GM12878 (cell line): ENCODE data around the gene WNT16. TPM values are rescaled to one million over a fixed set of nuclear protein-coding genes. Genes with fewer than 3 reads are reported as not detected.

ENCODE experiments used
- ATAC-seq: fragments of 200-7000 bp; cut with Tn5 transposase; 3 replicates; pipeline ENCODE4 v1.9.1; 2020; ENCODE audit warnings: mild to moderate bottlenecking, moderate library complexity
- BruUV-seq: library from RNA; stranded (reverse); fragments of 400-500 nt; replicated peaks from 2 replicates; lab custom pipeline; 2021; lab: Mats Ljungman, UMichigan
- CTCF ChIA-PET: fragments of 300-600 bp; sonication (Branson Sonifier 250); formaldehyde crosslinking; extraction: SDS; loops from one replicate; lab custom pipeline; 2021; ENCODE audit warnings: inconsistent platforms; lab: Yijun Ruan, JAX
- POLR2A ChIA-PET: fragments of 350-600 bp; formaldehyde crosslinking; extraction: SDS; loops from one replicate; lab custom pipeline; 2021; ENCODE audit warnings: inconsistent platforms; lab: Charles Lee
- RAD21 ChIA-PET: fragments of 300-600 bp; sonication (Branson Sonifier 250); formaldehyde crosslinking; loops from one replicate; lab custom pipeline; 2023; ENCODE audit warnings: antibody characterized with exemption; ENCODE audit not compliant: unreplicated experiment; lab: Charles Lee
- SMC1A ChIA-PET: fragments of 300-600 bp; sonication (Branson Sonifier 250); formaldehyde crosslinking; loops from one replicate; lab custom pipeline; 2023; ENCODE audit not compliant: unreplicated experiment, uncharacterized antibody; lab: Charles Lee
- DNase-seq: peaks from one replicate; pipeline ENCODE4 v3.0.0-alpha.2; 2011; ENCODE audit warnings: low read depth, low spot score
- FAIRE-seq: peaks from 3 replicates; lab custom pipeline; 2011; peaks lifted over from hg19 to GRCh38; lab: Jason Lieb, UNC
- H2AFZ ChIP-seq: 2 replicates; pipeline ENCODE4 v1.6.0; 2011; ENCODE audit warnings: low read depth, low read length, control low read depth; ENCODE audit not compliant: control insufficient read depth
- H3K27ac ChIP-seq: 2 replicates; pipeline ENCODE4 v1.5.1; 2011; ENCODE audit warnings: control low read depth; ENCODE audit not compliant: control insufficient read depth, insufficient read depth
- H3K27me3 ChIP-seq, 2 experiments: replicated peaks in 1 of 2; 2 replicates each; pipeline versions ENCODE4 v1.6.0 to v1.6.1; 2011; ENCODE audit warnings: low read length in 1 of 2; ENCODE audit not compliant: control insufficient read depth in 2 of 2, insufficient read depth in 2 of 2
- H3K36me3 ChIP-seq, 2 experiments: 2 replicates each; pipeline ENCODE4 v1.5.1; 2011; ENCODE audit warnings: low read length in 1 of 2; ENCODE audit not compliant: control insufficient read depth in 2 of 2, insufficient read depth in 2 of 2
- H3K4me1 ChIP-seq: 2 replicates; pipeline ENCODE4 v1.6.1; 2011; ENCODE audit warnings: mild to moderate bottlenecking, low read length, moderate library complexity, mixed read lengths; ENCODE audit not compliant: control insufficient read depth, insufficient read depth
- H3K4me2 ChIP-seq: 2 replicates; pipeline ENCODE4 v1.6.0; 2011; ENCODE audit warnings: control low read depth; ENCODE audit not compliant: control insufficient read depth, insufficient read depth
- H3K4me3 ChIP-seq: fragments of 200-600 bp; sonication (generic); 2 replicates; pipeline ENCODE4 v1.5.1; 2016
- H3K79me2 ChIP-seq: 2 replicates; pipeline ENCODE4 v1.6.0; 2011; ENCODE audit warnings: low read length; ENCODE audit not compliant: control insufficient read depth, insufficient read depth
- H3K9ac ChIP-seq: 2 replicates; pipeline ENCODE4 v1.8.0; 2011; ENCODE audit warnings: low read length, control low read depth, mixed read lengths; ENCODE audit not compliant: control insufficient read depth, insufficient read depth
- H3K9me3 ChIP-seq: replicated peaks from 3 replicates; pipeline ENCODE4 v1.5.1; 2011; ENCODE audit warnings: mild to moderate bottlenecking, low read length; ENCODE audit not compliant: control insufficient read depth, insufficient read depth
- H4K20me1 ChIP-seq: 2 replicates; pipeline ENCODE4 v1.6.0; 2011; ENCODE audit not compliant: control insufficient read depth, insufficient read depth
- E2F8 ChIP-seq: fragments of 450-650 bp; IDR thresholded peaks from 2 replicates; pipeline ENCODE4 v1.6.1; 2018; ENCODE audit warnings: mild to moderate bottlenecking, low read depth, moderate library complexity; ENCODE audit not compliant: partially characterized antibody
- HCFC1 ChIP-seq: fragments of 150-350 bp; IDR thresholded peaks from 2 replicates; pipeline ENCODE4 v1.6.1; 2014; ENCODE audit warnings: low read length
- IKZF1 ChIP-seq: fragments of 450-650 bp; conservative IDR thresholded peaks from 2 replicates; pipeline ENCODE4 v1.6.1; 2017; ENCODE audit warnings: antibody characterized with exemption, mild to moderate bottlenecking
- IKZF2 ChIP-seq, 2 experiments: fragments of 450-650 bp; IDR thresholded peaks; 2 replicates each; pipeline ENCODE4 v1.6.1; 2017; ENCODE audit warnings: mild to moderate bottlenecking in 2 of 2, moderate library complexity in 2 of 2
- MTA2 ChIP-seq: fragments of 450-650 bp; IDR thresholded peaks from 2 replicates; pipeline ENCODE4 v1.6.1; 2016; ENCODE audit warnings: low read depth, mild to moderate bottlenecking, moderate library complexity
- SP1 ChIP-seq: IDR thresholded peaks from one replicate; pipeline ENCODE4 v1.6.1; 2011; ENCODE audit warnings: low read depth, low read length
- SUZ12 ChIP-seq: fragments of 200-600 bp; sonication (generic); IDR thresholded peaks from one replicate; pipeline ENCODE4 v1.6.1; 2018; ENCODE audit warnings: antibody characterized with exemption, mild to moderate bottlenecking; ENCODE audit not compliant: unreplicated experiment
- WGBS: methylation state at CpG from one replicate; pipeline ENCODE4 v1.1.6; 2016; ENCODE audit warnings: low lambda C conversion rate; ENCODE audit not compliant: insufficient replicate concordance, insufficient coverage; ENCODE audit errors: missing lambda C conversion rate; 5-methylcytosine and 5-hydroxymethylcytosine counted together
- in situ Hi-C: fragments of 300-500 bp; cut with MboI; formaldehyde crosslinking; loops from 9 replicates; pipeline ENCODE4 v1.14.3; 2018; ENCODE audit warnings: mixed read lengths
- intact Hi-C: fragments of 100-400 bp; cut with micrococcal nuclease; formaldehyde crosslinking; loops from one replicate; pipeline ENCODE4 v1.14.2; 2022; ENCODE audit not compliant: unreplicated experiment
- polyA plus RNA-seq, 11 experiments: library from polyadenylated mRNA; depleted of rRNA in 4 of 11; unstranded in 6 of 11; stranded (reverse) in 5 of 11; fragments of >200 nt; fragmentation: Nextera tagmentation in 4 of 11; fragmentation: Illumina TruSeq in 1 of 11; extraction: Ambion mirVana in 4 of 11; extraction: Trizol in 1 of 11; gene quantifications; 1 replicate in 1 of 11; 2 replicates in 10 of 11; pipeline versions ENCODE4 v1.2.1 to v1.2.3, GENCODE V29; 2011 to 2016; ENCODE audit warnings: inconsistent platforms in 2 of 11, missing spikeins in 2 of 11, low read depth in 1 of 11
- total RNA-seq, 4 experiments: library from RNA; depleted of rRNA in 3 of 4; stranded (reverse); fragments of >200 nt in 3 of 4; fragmentation: Illumina TruSeq in 1 of 4; extraction: Trizol in 1 of 4; gene quantifications; 2 replicates each; pipeline versions ENCODE4 v1.2.1 to v1.2.3, GENCODE V29; 2013 to 2021

WNT16 gene
- total and polyA plus RNA-seq, 10 of the 15 experiments (the other 5 are each of a cell fraction or from before 2014, with no cell fraction given) = 0.05 to 0.11 (median 0.06) TPM; not detected in 5

DNA sequence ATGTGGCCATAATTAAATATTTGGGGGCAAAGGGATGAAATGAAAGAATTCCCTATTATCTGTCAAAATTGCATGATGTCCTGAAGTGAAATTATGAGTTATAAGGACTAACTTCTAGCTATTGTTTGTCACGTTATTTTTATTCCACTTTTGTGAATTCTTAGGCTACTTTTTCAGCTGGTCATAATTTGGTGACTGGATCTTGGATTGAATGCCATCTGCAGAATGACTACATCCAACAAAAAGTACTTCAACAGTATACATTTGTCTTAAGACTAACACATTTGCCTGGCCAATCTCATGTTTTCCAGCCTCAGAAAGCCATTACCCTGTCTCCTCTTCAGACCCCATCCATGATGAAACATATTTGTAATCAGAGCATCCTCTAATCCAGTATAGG lies 48.1 kb upstream of the WNT16 start:
- H3K9ac ChIP-seq = no peak overlapping the region
- no peaks in the 10 kb centered on the region for H4K20me1 ChIP-seq
- ATAC-seq (no peak), FAIRE-seq (no peak), DNase-seq (no peak)
- H3K27me3 ChIP-seq = no peaks in the 10 kb centered on the region
- POLR2A ChIA-PET = interaction anchor here (0.7 kb wide), 1 partner anchor 33 kb away, joined by 3 read pairs; no protein-coding TSS in a partner anchor
- no TSS peak for BruUV-seq
- H3K4me1 ChIP-seq = peaks cover 13% of the 10 kb centered on the region
- no peak overlapping the region for H3K4me2 ChIP-seq
- H3K27ac ChIP-seq = no peak overlapping the region
- CTCF ChIA-PET = no interaction called here
- H3K4me3 ChIP-seq = no peak overlapping the region
- RAD21 ChIA-PET = no interaction called here
- no peaks in the 10 kb centered on the region for H3K36me3 ChIP-seq
- no peak for TF ChIP-seq IKZF1
- TF ChIP-seq MTA2 = no peak
- TF ChIP-seq E2F8 = no peak
- TF ChIP-seq SP1 = no peak
- TF ChIP-seq HCFC1 = no peak
- no peak for TF ChIP-seq SUZ12
- no peak for TF ChIP-seq IKZF2 (IDR thresholded peaks at IDR 0.05)
- H3K9me3 ChIP-seq = peaks cover 5% of the 10 kb centered on the region; the same call in 2 of the 3 replicates
- SMC1A ChIA-PET = interaction anchor here (1.0 to 3.2 kb wide), 5 partner anchors 13 to 153 kb away, joined by 3 to 17 read pairs (median 8); no protein-coding TSS in a partner anchor
- no peak overlapping the region for H2AFZ ChIP-seq
- no peaks in the 10 kb centered on the region for H3K79me2 ChIP-seq
- intact Hi-C loops (no loop called here), in situ Hi-C loops (no loop called here)
- WGBS = 39% methylated on average over 1 of the region's 1 CpG
